Measurements from ENCODE around the gene IL1RAPL1. TPM values are rescaled to one million over a fixed set of nuclear protein-coding genes. Genes with fewer than 3 reads are reported as not detected.

Gene IL1RAPL1
- total RNA-seq, 3 donors from 2014 or later = 0.16 to 0.44 TPM; not detected in 1

- Histone ChIP-seq H3K27me3 (peaks cover 0 to 5% of the 10 kb centered on the region in 2 donors), H3K27ac (no peak overlapping the region), H3K4me1 (no peaks in the 10 kb centered on the region), H3K9me3 (no peaks in the 10 kb centered on the region), H3K4me3 (no peak overlapping the region), H3K36me3 (no peaks in the 10 kb centered on the region)
- TF ChIP-seq POLR2A (IDR thresholded peaks at IDR 0.05) (no peak), CTCF (IDR thresholded peaks at IDR 0.05) (no peak), POLR2AphosphoS5 (IDR thresholded peaks at IDR 0.05) (no peak)
- intact Hi-C loops (cut with DNase I; ENCODE audit: low total_unique reads) = no loop called here
- no peak for DNase-seq (ENCODE audit: low spot score in 2 of 2)
Measured at GRCh38 chrX:29491659-29492058, 904.4 kb downstream of the IL1RAPL1 start.

- no peaks in the 10 kb centered on the region for H3K4me1 ChIP-seq
- no peak overlapping the region for H3K27ac ChIP-seq
- TF ChIP-seq POLR2A (IDR thresholded peaks at IDR 0.05) (no peak), POLR2AphosphoS5 (IDR thresholded peaks at IDR 0.05) (no peak), CTCF (IDR thresholded peaks at IDR 0.05) (no peak)
- intact Hi-C loops (cut with DNase I; ENCODE audit: low total_unique reads) = no loop called here
- peaks cover 0 to 10% of the 10 kb centered on the region in 2 donors for H3K27me3 ChIP-seq
- DNase-seq (ENCODE audit: low spot score in 2 of 2) = no peak
- H3K9me3 ChIP-seq = no peaks in the 10 kb centered on the region
- H3K36me3 ChIP-seq = peaks cover 6% of the 10 kb centered on the region
- H3K4me3 ChIP-seq = no peak overlapping the region
Measured at GRCh38 chrX:29496636-29497180, 909.5 kb downstream of the IL1RAPL1 start.

- intact Hi-C loops (cut with DNase I; ENCODE audit: low total_unique reads) = loop anchor here (10.0 kb wide), 1 partner anchor 348 kb away; no protein-coding TSS in a partner anchor
- H3K36me3 ChIP-seq = no peaks in the 10 kb centered on the region
- H3K4me3 ChIP-seq = no peak overlapping the region
- TF ChIP-seq POLR2A (IDR thresholded peaks at IDR 0.05) (no peak), CTCF (IDR thresholded peaks at IDR 0.05) (no peak), POLR2AphosphoS5 (IDR thresholded peaks at IDR 0.05) (no peak)
- H3K9me3 ChIP-seq = peaks cover 0 to 4% of the 10 kb centered on the region in 2 donors
- DNase-seq (ENCODE audit: low spot score in 2 of 2) = no peak
- no peaks in the 10 kb centered on the region for H3K4me1 ChIP-seq
- no peaks in the 10 kb centered on the region for H3K27me3 ChIP-seq
- no peak overlapping the region for H3K27ac ChIP-seq
Measured at GRCh38 chrX:29506729-29507128, 919.5 kb downstream of the IL1RAPL1 start.

GRCh38 chrX:29518100-29518499 lies 930.9 kb downstream of the IL1RAPL1 start:
- Histone ChIP-seq H3K36me3 (no peaks in the 10 kb centered on the region), H3K27ac (no peak overlapping the region), H3K9me3 (no peaks in the 10 kb centered on the region), H3K4me1 (no peaks in the 10 kb centered on the region), H3K27me3 (no peaks in the 10 kb centered on the region), H3K4me3 (no peak overlapping the region)
- DNase-seq (ENCODE audit: low spot score in 2 of 2) = no peak
- intact Hi-C loops (cut with DNase I; ENCODE audit: low total_unique reads) = no loop called here
- TF ChIP-seq CTCF (IDR thresholded peaks at IDR 0.05) (no peak), POLR2AphosphoS5 (IDR thresholded peaks at IDR 0.05) (no peak), POLR2A (IDR thresholded peaks at IDR 0.05) (no peak)

GRCh38 chrX:29528281-29528680 lies 941.0 kb downstream of the IL1RAPL1 start:
- no peak overlapping the region for H3K27ac ChIP-seq
- no peaks in the 10 kb centered on the region for H3K9me3 ChIP-seq
- no peaks in the 10 kb centered on the region for H3K4me1 ChIP-seq
- peaks cover 0 to 14% of the 10 kb centered on the region in 2 donors for H3K27me3 ChIP-seq
- no peak for DNase-seq (ENCODE audit: low spot score in 2 of 2)
- no peaks in the 10 kb centered on the region for H3K36me3 ChIP-seq
- no peak for TF ChIP-seq CTCF (IDR thresholded peaks at IDR 0.05)
- no peak overlapping the region for H3K4me3 ChIP-seq
- intact Hi-C loops (cut with DNase I; ENCODE audit: low total_unique reads) = no loop called here

Data from breast epithelium (tissue), 4 donors.